CD14-positive monocyte (primary cell): ENCODE measurements around the gene VSTM2L. TPM values are rescaled to one million over a fixed set of nuclear protein-coding genes. Genes with fewer than 3 reads are reported as not detected.
A peak's percentile ranks its signal among the peaks of the same experiment; 100 is the strongest.

Source experiments
- DNase-seq, 3 donors: peaks; one replicate each; pipeline ENCODE4 v3.0.0-alpha.2; 2011 to 2022
- H2AFZ ChIP-seq: 2 replicates; pipeline ENCODE4 v1.6.0; 2012; ENCODE audit warnings: mild to moderate bottlenecking, low read depth, low read length, inconsistent platforms; ENCODE audit not compliant: insufficient read depth, poor library complexity, severe bottlenecking
- H3K27ac ChIP-seq, 2 donors: 1 replicate in 1 of 2; 2 replicates in 1 of 2; pipeline ENCODE4 v1.5.1; 2012 to 2013; ENCODE audit warnings: low read length in 2 of 2, control low read depth in 1 of 2, inconsistent platforms in 1 of 2, low read depth in 1 of 2, mild to moderate bottlenecking in 1 of 2
- H3K27me3 ChIP-seq, 2 donors: one replicate each; pipeline versions ENCODE4 v1.6.0 to v1.6.1; 2011 to 2013; ENCODE audit warnings: low read length in 2 of 2; ENCODE audit not compliant: control insufficient read depth in 2 of 2, insufficient read depth in 2 of 2
- H3K36me3 ChIP-seq, 2 donors: replicated peaks in 1 of 2; 1 replicate in 1 of 2; 2 replicates in 1 of 2; pipeline versions ENCODE4 v1.5.1 to v1.6.1; 2012 to 2013; ENCODE audit warnings: low read length in 2 of 2, control low read depth in 1 of 2, inconsistent platforms in 1 of 2, mild to moderate bottlenecking in 1 of 2; ENCODE audit not compliant: insufficient read depth in 2 of 2, control insufficient read depth in 1 of 2
- H3K4me1 ChIP-seq, 2 donors: 1 replicate in 1 of 2; 2 replicates in 1 of 2; pipeline versions ENCODE4 v1.5.1 to v1.6.1; 2012 to 2013; ENCODE audit warnings: low read length in 2 of 2, control low read depth in 1 of 2, inconsistent platforms in 1 of 2, mild to moderate bottlenecking in 1 of 2, moderate library complexity in 1 of 2; ENCODE audit not compliant: insufficient read depth in 2 of 2, control insufficient read depth in 1 of 2
- H3K4me2 ChIP-seq: replicated peaks from 2 replicates; pipeline ENCODE3; 2012; ENCODE audit warnings: low read length, moderate library complexity, mild to moderate bottlenecking; ENCODE audit not compliant: poor library complexity, severe bottlenecking; ENCODE audit errors: extremely low read depth
- H3K4me3 ChIP-seq, 3 experiments: fragments of 200-600 bp in 1 of 3; sonication (generic) in 1 of 3; replicated peaks in 1 of 3; 1 replicate in 2 of 3; 2 replicates in 1 of 3; pipeline ENCODE4 v1.5.1; 2011 to 2013; ENCODE audit warnings: low read length in 3 of 3, mild to moderate bottlenecking in 3 of 3, control low read depth in 2 of 3, low read depth in 2 of 3, inconsistent platforms in 1 of 3, moderate library complexity in 1 of 3
- H3K79me2 ChIP-seq: 2 replicates; pipeline ENCODE4 v1.6.0; 2012; ENCODE audit warnings: mild to moderate bottlenecking, control low read depth, inconsistent platforms, low read length, moderate library complexity; ENCODE audit not compliant: insufficient read depth
- H3K9ac ChIP-seq: 2 replicates; pipeline ENCODE4 v1.6.0; 2017; ENCODE audit warnings: low read length, mild to moderate bottlenecking; ENCODE audit not compliant: insufficient read depth, poor library complexity, severe bottlenecking
- H3K9me3 ChIP-seq, 2 donors: replicated peaks in 1 of 2; 1 replicate in 1 of 2; 2 replicates in 1 of 2; pipeline versions ENCODE4 v1.5.1 to v1.6.1; 2012 to 2013; ENCODE audit warnings: low read length in 2 of 2, control low read depth in 1 of 2; ENCODE audit not compliant: control insufficient read depth in 1 of 2, insufficient read depth in 1 of 2
- H4K20me1 ChIP-seq: 2 replicates; pipeline ENCODE4 v1.6.0; 2012; ENCODE audit warnings: mild to moderate bottlenecking, low read length, control low read depth, moderate library complexity; ENCODE audit not compliant: insufficient read depth
- H3K27ac Mint-ChIP-seq, 7 donors: one replicate each; pipeline ENCODE4 v1.8.0; 2020; ENCODE audit warnings: mild to moderate bottlenecking in 7 of 7, mixed read lengths in 7 of 7, moderate library complexity in 6 of 7, inconsistent platforms in 2 of 7
- H3K27me3 Mint-ChIP-seq, 3 donors: one replicate each; pipeline ENCODE4 v1.8.0; 2021 to 2022; ENCODE audit warnings: low read depth in 3 of 3, mild to moderate bottlenecking in 3 of 3, mixed read lengths in 3 of 3, moderate library complexity in 3 of 3, inconsistent platforms in 1 of 3
- H3K36me3 Mint-ChIP-seq, 2 donors: one replicate each; pipeline ENCODE4 v1.8.0; 2020; ENCODE audit warnings: mixed read lengths in 2 of 2, inconsistent platforms in 1 of 2, mild to moderate bottlenecking in 1 of 2
- H3K4me1 Mint-ChIP-seq: one replicate; pipeline ENCODE4 v1.8.0; 2020; ENCODE audit warnings: mild to moderate bottlenecking, mixed read lengths
- H3K4me3 Mint-ChIP-seq, 2 donors: one replicate each; pipeline ENCODE4 v1.8.0; 2020; ENCODE audit warnings: mild to moderate bottlenecking in 2 of 2, mixed read lengths in 2 of 2, moderate library complexity in 1 of 2
- H3K9me3 Mint-ChIP-seq, 7 donors: one replicate each; pipeline ENCODE4 v1.8.0; 2020 to 2022; ENCODE audit warnings: mixed read lengths in 7 of 7, mild to moderate bottlenecking in 6 of 7, moderate library complexity in 6 of 7, inconsistent platforms in 2 of 7
- WGBS: methylation state at CpG from one replicate; pipeline ENCODE4 v1.1.5; 2013; ENCODE audit warnings: missing lambda C conversion rate; ENCODE audit not compliant: insufficient coverage; 5-methylcytosine and 5-hydroxymethylcytosine counted together
- intact Hi-C, 2 donors: fragments of 100-400 bp; cut with micrococcal nuclease; formaldehyde crosslinking; loops; one replicate each; pipeline versions ENCODE4 v1.15.0 to v1.15.1; 2023
- polyA plus RNA-seq, 3 donors: library from polyadenylated mRNA; depleted of rRNA in 1 of 3; unstranded in 2 of 3; stranded (reverse) in 1 of 3; fragments of 300-500 nt in 2 of 3; fragments of >200 nt in 1 of 3; fragmentation: Illumina TruSeq in 2 of 3; gene quantifications; 1 replicate in 2 of 3; 2 replicates in 1 of 3; pipeline ENCODE4 v1.2.3, GENCODE V29; 2012 to 2021
- TF ChIP-seq, protein P1 (sequence below): fragments of 200-600 bp; IDR thresholded peaks from one replicate; pipeline ENCODE4 v1.8.0; 2022; ENCODE audit warnings: antibody characterized with exemption, mild to moderate bottlenecking

Gene VSTM2L
- polyA plus RNA-seq, 3 donors: not detected

DNA sequence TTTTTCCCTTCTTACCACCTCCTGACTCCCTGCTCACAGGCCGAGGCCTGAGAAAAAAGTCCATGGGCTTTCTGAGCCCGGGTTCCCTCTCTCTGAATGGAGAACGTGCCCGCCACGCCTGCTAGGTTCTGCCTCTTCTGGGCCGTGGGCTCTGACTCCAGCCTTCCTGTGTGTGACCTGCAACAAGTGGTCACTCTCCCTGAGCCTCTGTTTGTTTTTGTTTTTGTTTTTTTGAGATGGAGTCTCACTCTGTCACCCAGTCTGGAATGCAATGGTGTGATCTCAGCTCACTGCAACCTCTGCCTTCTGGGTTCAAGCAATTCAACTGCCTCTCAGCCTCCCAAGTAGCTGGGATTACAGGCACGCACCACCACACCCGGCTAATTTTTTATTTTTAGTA is 17.9 kb upstream of the VSTM2L start:
- H3K4me1 ChIP-seq: no peaks in the 10 kb centered on the region
- TF ChIP-seq, protein P1, sequence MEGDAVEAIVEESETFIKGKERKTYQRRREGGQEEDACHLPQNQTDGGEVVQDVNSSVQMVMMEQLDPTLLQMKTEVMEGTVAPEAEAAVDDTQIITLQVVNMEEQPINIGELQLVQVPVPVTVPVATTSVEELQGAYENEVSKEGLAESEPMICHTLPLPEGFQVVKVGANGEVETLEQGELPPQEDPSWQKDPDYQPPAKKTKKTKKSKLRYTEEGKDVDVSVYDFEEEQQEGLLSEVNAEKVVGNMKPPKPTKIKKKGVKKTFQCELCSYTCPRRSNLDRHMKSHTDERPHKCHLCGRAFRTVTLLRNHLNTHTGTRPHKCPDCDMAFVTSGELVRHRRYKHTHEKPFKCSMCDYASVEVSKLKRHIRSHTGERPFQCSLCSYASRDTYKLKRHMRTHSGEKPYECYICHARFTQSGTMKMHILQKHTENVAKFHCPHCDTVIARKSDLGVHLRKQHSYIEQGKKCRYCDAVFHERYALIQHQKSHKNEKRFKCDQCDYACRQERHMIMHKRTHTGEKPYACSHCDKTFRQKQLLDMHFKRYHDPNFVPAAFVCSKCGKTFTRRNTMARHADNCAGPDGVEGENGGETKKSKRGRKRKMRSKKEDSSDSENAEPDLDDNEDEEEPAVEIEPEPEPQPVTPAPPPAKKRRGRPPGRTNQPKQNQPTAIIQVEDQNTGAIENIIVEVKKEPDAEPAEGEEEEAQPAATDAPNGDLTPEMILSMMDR: no peak
- H3K27me3 ChIP-seq: no peaks in the 10 kb centered on the region
- H3K9me3 ChIP-seq: no peaks in the 10 kb centered on the region
- Mint-ChIP-seq H3K27ac (no peak overlapping the region), H3K4me1 (no peaks in the 10 kb centered on the region), H3K36me3 (no peaks in the 10 kb centered on the region), H3K9me3 (no peaks in the 10 kb centered on the region), H3K27me3 (peaks cover 5 to 9% (median 7%) of the 10 kb centered on the region in 3 donors), H3K4me3 (no peak overlapping the region)
- no peak overlapping the region for H3K9ac ChIP-seq
- intact Hi-C loops: no loop called here
- no peak overlapping the region for H2AFZ ChIP-seq
- no peak overlapping the region for H3K27ac ChIP-seq
- H4K20me1 ChIP-seq: no peaks in the 10 kb centered on the region
- H3K79me2 ChIP-seq: no peaks in the 10 kb centered on the region
- no peak overlapping the region for H3K4me3 ChIP-seq
- H3K36me3 ChIP-seq: no peaks in the 10 kb centered on the region
- WGBS: 100% methylated on average over 3 of the region's 8 CpGs
- no peak overlapping the region for H3K4me2 ChIP-seq
- DNase-seq: no peak

- Histone ChIP-seq H3K4me3 (no peak overlapping the region), H3K36me3 (no peaks in the 10 kb centered on the region), H3K9ac (no peak overlapping the region), H3K79me2 (no peaks in the 10 kb centered on the region), H4K20me1 (no peaks in the 10 kb centered on the region), H2AFZ (no peak overlapping the region), H3K27me3 (no peaks in the 10 kb centered on the region), H3K27ac (no peak overlapping the region), H3K4me1 (no peaks in the 10 kb centered on the region), H3K4me2 (no peak overlapping the region), H3K9me3 (no peaks in the 10 kb centered on the region)
- Mint-ChIP-seq H3K27me3 (peaks cover 5 to 8% (median 7%) of the 10 kb centered on the region in 3 donors), H3K9me3 (no peaks in the 10 kb centered on the region), H3K36me3 (no peaks in the 10 kb centered on the region), H3K4me1 (no peaks in the 10 kb centered on the region), H3K4me3 (peak overlapping the region in 1 of 2 donors; percentile 59), H3K27ac (no peak overlapping the region)
- intact Hi-C loops: no loop called here
- TF ChIP-seq, protein P1: no peak
- no peak for DNase-seq
- WGBS: 79% methylated on average over 26 of the region's 32 CpGs
Measured at GRCh38 chr20:37885593-37886503, 17.1 kb upstream of the VSTM2L start.
